ENCODE measurements around the gene NQO2. TPM values are rescaled to one million over a fixed set of nuclear protein-coding genes. Genes with fewer than 3 reads are reported as not detected.

Gene NQO2
- 10 to 100 TPM; 52.2 to 88.3 (median 67.8) TPM for polyA plus RNA-seq (ENCODE audit: insufficient read length in 4 of 4)

GRCh38 chr6:2999618-3000557, at the start of gene NQO2:
Gene NQO2 (plus strand): TSS chr6:2999894. CDS start chr6:3006553, 6,659 bp downstream.
- DNase-seq (ENCODE audit: low read depth in 4 of 4, low spot score in 3 of 4), result peak in 3 of 4 donors; percentile 74 to 80 (median 74)

GRCh38 chr6:2950713-2951112, 49.0 kb upstream of the NQO2 start:
- no peak for DNase-seq (ENCODE audit: low read depth in 4 of 4, low spot score in 3 of 4)

GRCh38 chr6:2951728-2952127, 48.0 kb upstream of the NQO2 start:
- no peak for DNase-seq (ENCODE audit: low read depth in 4 of 4, low spot score in 3 of 4)

- DNase-seq (ENCODE audit: low read depth in 4 of 4, low spot score in 3 of 4), result peak in 3 of 4 donors; percentile 58 to 65 (median 64)
These were observed 47.1 kb upstream of the NQO2 start for GRCh38 chr6:2952557-2953095.

GRCh38 chr6:2953098-2953497, 46.6 kb upstream of the NQO2 start:
- no peak for DNase-seq (ENCODE audit: low read depth in 4 of 4, low spot score in 3 of 4)

- DNase-seq (ENCODE audit: low read depth in 4 of 4, low spot score in 3 of 4), result no peak
These were observed 42.6 kb upstream of the NQO2 start for GRCh38 chr6:2956930-2957685.

- DNase-seq (ENCODE audit: low read depth in 4 of 4, low spot score in 3 of 4), result no peak
These were observed 41.9 kb upstream of the NQO2 start for GRCh38 chr6:2957696-2958330.

GRCh38 chr6:2958331-2958711, 41.4 kb upstream of the NQO2 start:
- no peak for DNase-seq (ENCODE audit: low read depth in 4 of 4, low spot score in 3 of 4)

GRCh38 chr6:2958776-2959175, 40.9 kb upstream of the NQO2 start:
- DNase-seq (ENCODE audit: low read depth in 4 of 4, low spot score in 3 of 4), result no peak

- DNase-seq (ENCODE audit: low read depth in 4 of 4, low spot score in 3 of 4), result no peak
These were observed 39.6 kb upstream of the NQO2 start for GRCh38 chr6:2959909-2960719.

- DNase-seq (ENCODE audit: low read depth in 4 of 4, low spot score in 3 of 4), result no peak
These were observed 38.8 kb upstream of the NQO2 start for GRCh38 chr6:2960935-2961334.

GRCh38 chr6:2961506-2961905, 38.2 kb upstream of the NQO2 start:
- DNase-seq (ENCODE audit: low read depth in 4 of 4, low spot score in 3 of 4), result no peak

GRCh38 chr6:2962004-2962403, 37.7 kb upstream of the NQO2 start:
- no peak for DNase-seq (ENCODE audit: low read depth in 4 of 4, low spot score in 3 of 4)

- no peak for DNase-seq (ENCODE audit: low read depth in 4 of 4, low spot score in 3 of 4)
These were observed 37.1 kb upstream of the NQO2 start for GRCh38 chr6:2962636-2963035.

- no peak for DNase-seq (ENCODE audit: low read depth in 4 of 4, low spot score in 3 of 4)
These were observed 35.9 kb upstream of the NQO2 start for GRCh38 chr6:2963756-2964155.

- DNase-seq (ENCODE audit: low read depth in 4 of 4, low spot score in 3 of 4), result no peak
These were observed 34.7 kb upstream of the NQO2 start for GRCh38 chr6:2964793-2965505.

GRCh38 chr6:2966347-2966746, 33.3 kb upstream of the NQO2 start:
- DNase-seq (ENCODE audit: low read depth in 4 of 4, low spot score in 3 of 4), result no peak

- DNase-seq (ENCODE audit: low read depth in 4 of 4, low spot score in 3 of 4), result no peak
These were observed 31.8 kb upstream of the NQO2 start for GRCh38 chr6:2967936-2968335.

- no peak for DNase-seq (ENCODE audit: low read depth in 4 of 4, low spot score in 3 of 4)
These were observed 31.0 kb upstream of the NQO2 start for GRCh38 chr6:2968600-2969135.
